Endothelial cell of hepatic sinusoid (primary cell): ENCODE data around the gene PREX1.

Experiments
- in situ Hi-C: cut with HindIII; loops from 2 replicates; pipeline ENCODE4 v1.10.0; 2017; ENCODE audit warnings: low sequenced_read_pairs

Gene PREX1

DNA sequence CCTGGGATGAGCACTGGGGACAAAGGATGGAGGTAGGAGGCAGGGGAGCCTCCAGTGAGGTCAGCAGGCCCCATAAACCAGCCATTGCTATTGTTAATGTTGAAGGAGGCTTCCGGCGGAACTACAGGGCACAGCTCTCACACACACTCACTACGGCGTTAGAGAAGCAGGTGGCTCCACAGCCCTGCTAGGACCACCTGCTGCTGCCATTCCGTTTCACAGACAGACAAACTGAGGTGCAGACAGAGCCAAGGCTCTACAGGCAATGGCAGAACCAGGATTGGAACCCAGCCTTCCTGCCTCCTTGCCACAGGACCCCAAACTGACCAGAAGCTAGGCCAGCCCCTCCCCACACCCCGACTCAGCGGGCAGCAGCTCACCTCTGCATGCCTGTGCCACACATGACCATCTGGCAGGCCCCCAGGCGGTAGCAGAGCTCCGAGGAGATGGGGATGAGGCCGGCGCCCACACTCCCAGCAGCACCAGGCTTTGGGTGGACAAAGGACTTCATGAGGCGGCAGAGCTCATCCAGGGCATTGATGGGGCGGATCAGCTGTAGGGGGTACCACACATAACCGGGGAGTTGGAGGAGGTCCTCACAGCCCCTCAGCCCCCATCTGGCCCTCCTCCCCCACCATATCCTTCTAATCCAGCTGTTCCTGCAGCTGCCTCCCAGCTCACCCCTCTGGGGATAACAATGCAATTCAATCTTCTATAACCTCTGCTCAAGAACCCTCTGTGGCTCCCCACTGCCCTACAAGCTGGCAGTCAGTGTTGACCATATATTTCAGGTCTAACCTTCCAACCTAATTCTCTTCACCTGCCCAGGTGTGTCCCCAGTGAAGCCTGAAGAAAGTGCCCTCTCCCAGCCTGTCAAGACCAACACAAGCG is 198.5 kb downstream of the PREX1 start:
- in situ Hi-C loops = no loop called here

DNA sequence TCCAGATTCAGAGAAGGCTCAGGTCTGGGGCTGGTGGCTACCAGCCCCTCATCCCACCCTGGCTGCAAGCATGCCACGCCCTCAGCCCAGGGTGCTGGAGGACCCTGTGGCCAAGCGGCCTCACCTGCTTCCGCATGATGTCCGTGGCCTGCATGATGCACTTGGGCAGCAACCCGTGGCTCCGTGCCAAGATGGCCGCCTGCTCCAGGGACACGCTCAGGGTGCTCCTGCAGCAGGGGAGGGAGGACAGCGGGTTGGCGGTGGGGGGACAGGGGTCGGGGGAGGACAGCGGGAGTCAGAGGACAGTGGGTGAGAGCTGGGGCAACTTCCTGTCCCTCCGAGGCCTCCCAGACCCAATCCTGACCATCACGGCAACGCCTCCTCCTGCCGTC is 200.1 kb downstream of the PREX1 start:
- in situ Hi-C loops = no loop called here

DNA sequence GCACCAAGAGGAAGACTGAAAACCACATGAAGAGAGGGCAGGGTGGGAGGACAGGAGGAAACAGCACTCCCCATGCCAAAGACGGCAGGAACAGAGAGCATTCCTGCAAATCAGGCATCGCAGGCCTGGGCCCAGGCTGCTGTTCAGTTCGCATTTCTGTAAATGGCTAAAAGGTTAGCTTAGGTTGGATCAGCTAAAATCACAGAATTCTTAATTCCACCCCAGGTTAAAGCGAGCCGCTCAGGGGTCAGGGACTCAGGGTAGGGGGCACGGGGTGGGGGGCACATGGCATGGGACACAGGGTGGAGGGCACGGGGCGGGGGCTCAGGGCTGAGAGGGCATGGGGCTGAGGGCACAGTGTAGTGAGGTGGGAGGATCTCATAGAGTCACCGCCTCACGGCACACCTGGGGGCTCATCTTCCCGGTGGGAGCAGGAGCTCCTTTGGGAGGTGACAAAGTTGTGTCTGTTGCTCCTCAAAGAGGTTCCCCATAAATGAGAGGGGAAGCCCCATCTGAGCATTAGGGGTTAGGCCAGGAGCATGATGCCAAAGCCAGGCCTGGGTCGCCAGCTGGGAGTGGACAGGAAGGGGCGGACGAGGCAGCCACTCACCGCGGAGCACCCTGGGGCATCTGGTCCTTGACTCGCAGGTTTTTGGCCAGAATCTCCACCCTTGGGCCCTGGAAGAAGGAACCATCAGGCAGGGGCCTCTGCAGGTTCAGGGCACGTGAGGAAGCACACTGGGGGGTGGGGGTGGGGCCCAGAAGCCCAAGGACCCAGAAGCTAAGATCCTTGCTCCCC is 200.7 kb downstream of the PREX1 start:
- in situ Hi-C loops = no loop called here

DNA sequence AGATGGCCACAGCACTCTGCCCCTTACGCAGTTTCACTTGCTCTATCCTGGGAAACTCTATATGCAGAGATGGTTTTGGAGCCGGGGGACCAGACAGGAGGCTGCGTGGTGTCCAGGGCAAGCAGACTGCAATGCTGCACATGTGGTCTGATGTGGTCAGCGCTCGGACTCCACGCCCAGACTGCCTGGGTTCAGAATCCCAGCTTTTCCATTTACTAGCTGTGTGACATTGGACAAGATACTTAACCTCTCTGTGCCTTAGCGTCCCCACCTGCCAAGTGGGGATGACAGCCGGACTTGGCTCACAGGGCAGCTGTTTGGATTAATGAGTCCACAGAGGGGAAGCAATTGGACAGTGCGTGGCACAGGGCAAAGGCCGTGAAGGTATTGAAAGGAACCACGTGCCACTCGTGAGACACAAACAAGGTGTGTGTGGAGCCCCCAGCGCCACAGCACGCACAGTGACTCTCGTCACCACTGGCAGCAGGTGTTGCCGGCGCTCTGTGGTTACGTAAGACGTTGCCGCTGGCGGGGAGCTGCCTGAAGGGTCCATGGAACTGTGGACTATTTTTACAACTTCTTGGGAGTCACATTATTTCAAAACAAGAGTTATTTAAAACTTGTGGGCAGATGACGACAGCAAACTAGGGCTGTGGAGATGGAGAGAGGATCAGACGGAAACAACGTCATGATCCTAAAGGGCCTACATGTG is 201.4 kb downstream of the PREX1 start:
- in situ Hi-C loops = no loop called here

DNA sequence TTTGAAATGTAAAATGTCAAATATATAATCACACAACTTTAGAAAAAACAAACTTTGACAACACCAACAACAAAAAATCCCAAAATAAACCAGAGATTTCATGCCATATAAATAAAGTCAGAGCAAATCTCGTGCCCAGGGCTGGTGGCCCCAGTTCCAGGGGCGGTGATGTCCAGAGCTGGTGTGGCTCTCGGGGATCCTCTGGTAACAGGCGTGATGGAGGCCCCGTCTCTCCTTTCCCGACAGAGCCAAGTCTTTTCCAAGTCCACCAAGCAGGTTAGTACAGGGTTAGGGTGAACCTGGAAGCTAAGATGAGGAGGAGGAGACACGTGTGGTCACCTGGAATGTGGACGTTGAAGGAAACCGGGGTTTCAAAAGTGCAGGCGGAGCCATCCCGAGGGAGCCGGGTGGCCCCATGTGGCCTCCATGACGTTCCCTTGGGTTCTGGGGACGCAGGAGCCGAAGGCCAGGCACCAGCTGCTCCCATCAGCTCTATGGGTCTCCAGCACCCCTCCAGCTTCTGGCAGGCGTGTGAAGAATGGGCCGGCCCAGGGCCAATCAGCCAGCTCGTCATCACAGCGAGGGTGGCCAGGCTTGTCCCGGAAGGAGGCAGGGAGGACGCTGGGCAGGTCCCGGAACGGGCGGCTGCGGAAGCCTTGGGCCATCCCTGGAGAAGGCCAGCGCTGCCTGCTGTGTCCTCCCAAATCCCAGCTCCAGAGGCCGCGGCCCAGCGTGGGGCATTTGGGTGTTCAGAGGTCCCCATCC is 202.5 kb downstream of the PREX1 start:
- in situ Hi-C loops = no loop called here

DNA sequence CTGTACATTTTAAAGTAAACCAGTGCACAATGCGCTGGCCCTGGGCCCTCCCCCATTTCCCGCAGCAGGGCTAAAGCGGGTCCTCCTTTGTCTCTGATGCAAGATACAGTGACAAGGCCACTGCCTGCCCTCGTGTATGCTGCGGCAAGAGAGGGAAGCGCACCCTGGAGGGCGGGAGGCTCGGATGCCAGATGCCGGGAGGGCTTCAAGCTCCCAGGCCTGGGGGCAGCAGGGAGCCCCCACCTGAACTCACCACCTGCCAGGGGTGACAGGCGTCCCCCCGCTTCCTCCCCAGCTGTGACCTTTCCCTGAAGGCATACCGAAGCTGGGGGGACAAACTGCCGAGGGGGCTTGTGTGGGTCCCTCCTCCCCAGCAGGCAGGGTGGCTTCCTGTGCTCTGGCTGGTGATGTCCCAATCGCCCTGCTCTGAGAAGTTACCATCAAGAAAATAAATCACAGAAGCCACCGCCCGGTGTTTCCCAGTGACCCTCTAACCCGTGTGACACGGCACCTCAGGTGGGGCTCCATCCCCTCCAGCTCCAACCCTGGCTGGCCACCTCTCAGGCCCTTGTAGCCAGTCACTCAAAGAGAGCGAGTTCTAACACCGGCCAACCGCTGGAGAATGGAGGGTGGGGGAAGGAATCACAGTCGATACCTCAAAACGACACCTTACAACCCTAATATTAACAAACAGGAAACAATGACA is 203.3 kb downstream of the PREX1 start:
- in situ Hi-C loops = loop anchor here (5.0 kb wide), 2 partner anchors 57 to 947 kb away; no protein-coding TSS in a partner anchor

DNA sequence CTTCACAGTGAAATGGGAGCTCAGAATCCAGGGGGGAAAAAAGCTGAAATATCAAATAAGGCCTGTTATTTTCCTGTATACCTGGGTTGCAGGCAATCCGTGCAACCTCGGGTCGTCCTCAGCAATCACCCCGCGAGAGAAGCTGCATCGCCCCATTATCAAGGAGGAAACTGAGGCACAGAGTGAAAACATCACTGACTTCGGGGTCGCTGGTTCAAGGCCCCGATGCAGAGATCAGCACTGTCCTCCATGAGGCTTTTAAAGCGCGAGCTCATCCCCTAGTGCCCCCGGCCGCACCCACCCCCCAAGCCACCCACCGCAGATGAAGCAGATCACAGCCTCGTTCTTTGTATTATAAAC is 203.9 kb downstream of the PREX1 start:
- in situ Hi-C loops = loop anchor here (5.0 kb wide), 2 partner anchors 57 to 947 kb away; no protein-coding TSS in a partner anchor

DNA sequence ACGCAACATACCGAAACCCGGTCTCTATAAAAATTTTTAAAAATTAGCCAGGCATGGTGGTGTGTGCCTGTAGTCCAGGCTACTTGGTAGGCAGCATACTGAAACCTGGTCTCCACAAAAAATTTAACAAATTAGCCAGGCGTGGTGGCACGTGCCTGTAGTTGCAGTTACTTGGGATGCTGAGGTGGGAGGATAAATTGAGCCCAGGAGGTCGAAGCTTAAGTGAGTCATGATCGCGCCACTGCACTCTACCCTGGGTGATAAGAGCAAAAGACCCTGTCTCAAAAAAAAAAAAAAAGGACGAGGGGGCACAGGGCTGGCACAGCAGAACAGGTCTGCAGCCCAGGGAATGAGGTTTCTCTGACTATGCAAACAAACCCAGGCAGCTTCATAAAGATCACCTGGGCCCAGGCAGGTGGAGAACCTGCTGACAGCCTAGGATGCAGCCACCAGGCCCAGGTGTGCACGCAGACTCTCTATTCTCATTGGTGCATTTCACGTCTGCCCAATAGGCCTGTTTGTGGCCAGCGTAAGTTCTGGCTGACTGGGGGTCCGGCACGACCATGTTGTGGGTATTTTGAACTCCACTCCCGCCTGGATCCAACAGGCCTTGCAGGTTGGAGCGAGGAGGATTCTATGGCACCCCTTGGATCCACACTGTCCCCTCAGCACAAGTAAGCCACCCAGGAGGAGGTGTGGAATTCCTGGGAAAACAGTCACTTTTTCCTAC is 204.5 kb downstream of the PREX1 start:
- in situ Hi-C loops = loop anchor here (5.0 kb wide), 2 partner anchors 56 to 946 kb away; no protein-coding TSS in a partner anchor

DNA sequence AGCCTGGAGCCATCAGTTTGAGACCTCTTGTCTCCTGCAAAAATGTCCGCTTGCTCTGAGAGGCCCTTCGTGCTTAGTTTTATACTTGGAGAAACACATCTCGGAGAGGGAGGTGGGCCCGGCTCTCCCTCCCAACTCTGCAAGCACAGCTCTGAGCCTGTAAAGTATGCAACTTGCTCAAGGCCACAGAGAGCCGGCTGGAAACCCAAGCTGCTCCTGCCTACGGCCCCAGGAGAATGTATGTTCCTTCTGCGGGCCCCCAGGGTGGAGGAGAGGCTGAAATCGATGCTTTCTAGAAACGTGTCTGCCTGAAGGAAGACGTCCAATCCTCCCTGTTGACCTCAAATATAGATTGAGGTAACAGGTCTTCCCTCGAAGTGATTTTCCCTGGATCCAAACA is 205.4 kb downstream of the PREX1 start:
- in situ Hi-C loops = loop anchor here (5.0 kb wide), 2 partner anchors 55 to 945 kb away; no protein-coding TSS in a partner anchor

DNA sequence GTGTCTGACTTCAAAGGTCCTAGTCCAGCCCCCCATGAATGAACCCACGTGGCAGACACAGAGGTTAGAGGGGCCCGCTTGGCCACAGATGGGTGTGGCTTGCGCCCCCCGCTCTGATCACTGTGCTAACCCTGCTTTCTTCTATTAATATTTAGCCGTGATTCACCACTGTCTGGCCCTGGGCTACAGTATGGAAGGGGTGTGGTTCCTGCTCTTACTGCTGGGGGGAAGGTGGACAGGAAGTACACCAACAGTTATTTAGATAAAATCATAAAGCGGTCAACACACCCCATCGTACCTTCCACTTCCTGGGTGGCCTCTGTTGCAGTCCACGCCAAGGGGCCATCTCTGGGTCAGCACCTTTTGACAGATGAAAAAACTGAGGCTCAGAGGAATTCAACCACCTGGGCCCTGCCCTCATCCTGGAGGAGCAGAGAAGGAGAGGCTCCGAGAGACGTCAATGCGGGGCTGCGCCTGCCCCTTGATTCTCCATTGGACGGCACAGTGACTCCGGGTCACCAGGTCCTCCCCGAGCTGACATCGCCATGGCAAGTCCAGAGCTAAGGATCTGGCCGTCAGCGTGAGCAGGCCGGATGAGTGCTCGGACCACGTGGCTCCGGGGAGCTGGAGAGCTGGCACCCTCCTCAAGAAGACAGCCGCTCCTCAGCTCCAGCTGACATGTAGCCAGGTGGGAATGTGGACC is 206.3 kb downstream of the PREX1 start:
- in situ Hi-C loops = loop anchor here (5.0 kb wide), 2 partner anchors 54 to 944 kb away; no protein-coding TSS in a partner anchor

DNA sequence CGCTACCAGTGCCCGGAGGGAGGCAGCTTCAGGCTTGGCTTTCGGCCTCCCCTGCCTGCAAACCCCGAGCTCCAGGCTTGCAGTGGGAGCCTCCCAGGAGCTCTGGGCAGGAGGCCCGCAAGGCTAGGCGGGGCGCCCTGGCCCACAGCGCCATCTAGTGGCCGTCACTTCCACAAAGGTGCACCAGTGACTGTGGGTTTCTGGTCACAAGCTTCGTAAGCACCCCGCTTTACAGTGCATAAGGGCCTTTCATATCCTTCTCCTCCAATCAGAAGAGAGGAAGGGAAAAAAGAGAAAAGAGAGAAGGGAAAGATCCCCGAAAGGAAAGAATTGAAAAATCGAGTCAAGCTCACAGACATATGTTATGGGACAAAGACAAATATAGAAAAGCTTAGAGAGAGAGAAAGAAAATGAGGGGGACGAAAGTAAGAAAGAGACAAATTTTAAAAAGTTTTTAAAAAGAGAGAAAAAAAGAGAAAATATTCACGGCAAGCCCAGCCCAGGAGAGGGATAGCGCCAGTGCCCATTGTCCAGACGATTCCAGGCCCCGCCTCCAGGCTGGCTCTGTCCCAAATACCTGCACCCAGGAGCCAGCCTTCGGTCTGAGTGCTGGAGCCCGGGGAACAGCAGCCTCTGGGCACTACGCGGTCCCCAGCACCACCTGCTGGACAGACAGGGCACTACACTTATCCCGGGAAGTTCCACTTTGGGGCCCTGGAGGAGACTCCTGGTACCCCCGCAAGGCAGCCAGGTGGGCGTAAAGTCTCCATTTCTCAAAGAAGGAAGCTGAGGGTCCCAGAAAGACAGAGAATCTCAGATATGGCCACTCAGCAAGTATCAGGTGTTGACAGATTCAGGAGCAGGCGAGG is 207.1 kb downstream of the PREX1 start:
- in situ Hi-C loops = loop anchor here (5.0 kb wide), 2 partner anchors 53 to 943 kb away; no protein-coding TSS in a partner anchor

DNA sequence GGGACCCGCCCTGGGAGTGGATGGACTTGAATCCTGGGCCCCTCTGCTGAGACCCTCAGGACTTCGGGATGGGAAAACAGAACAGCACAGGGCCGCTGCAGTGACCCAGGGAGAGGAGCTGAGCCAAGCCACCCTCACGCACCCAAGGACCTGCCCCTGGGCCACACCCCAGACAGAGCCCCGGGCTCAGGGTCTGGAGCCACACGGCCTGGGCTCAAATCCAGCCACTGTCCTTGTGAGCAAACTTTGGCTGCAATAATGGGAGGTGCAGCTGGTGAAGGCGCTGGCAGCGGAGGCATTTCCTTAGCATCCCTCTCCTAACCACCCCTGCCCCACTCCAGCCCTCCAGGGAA is 207.7 kb downstream of the PREX1 start:
- in situ Hi-C loops = loop anchor here (5.0 kb wide), 2 partner anchors 53 to 943 kb away; no protein-coding TSS in a partner anchor

DNA sequence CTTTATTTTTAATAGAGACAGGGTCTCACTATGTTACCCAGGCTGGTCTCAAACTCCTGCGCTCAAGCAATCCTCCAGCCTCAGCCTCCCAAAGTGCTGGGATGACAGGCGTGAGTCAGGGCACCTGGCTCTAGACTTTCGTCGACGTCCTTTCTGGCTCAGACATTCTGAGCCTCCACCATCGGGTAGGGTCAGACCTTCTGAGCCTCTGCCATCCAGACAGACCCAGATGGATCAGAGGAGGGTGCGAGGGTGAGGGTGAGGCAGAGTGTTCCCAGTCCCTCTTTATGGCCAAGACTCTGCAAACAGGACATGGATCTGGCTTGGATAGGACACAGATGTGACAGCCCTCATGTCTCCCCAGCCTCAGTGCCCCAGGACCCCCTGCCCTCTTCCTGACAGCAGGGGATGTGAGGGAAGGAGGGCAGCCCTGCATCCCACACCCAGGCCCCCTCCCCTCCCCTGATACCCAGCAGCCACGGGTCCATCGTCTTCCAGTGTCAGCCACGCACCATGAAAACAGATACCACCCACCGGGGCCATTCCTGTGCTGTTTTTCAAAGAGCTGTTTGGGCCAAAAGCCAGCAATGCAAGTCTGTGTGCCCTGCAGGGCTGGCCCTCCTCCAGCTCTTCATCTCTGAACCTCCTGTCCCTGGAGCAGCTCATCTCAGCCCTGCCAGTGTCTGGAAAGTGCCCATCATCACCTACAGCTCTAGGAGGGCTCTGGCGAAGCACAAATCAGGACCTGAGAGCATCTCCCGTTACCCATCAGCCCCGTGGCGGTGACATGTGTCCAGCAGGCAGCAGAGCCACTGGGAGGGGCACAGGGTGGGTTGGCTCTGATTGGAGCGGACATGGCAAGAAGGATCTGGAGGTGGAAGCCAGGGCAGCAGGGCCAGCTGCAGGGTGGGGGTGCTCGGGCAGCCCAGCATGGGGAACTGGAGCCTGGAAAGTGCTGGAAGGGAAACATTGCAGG is 208.4 kb downstream of the PREX1 start:
- in situ Hi-C loops = loop anchor here (5.0 kb wide), 2 partner anchors 52 to 942 kb away; no protein-coding TSS in a partner anchor

DNA sequence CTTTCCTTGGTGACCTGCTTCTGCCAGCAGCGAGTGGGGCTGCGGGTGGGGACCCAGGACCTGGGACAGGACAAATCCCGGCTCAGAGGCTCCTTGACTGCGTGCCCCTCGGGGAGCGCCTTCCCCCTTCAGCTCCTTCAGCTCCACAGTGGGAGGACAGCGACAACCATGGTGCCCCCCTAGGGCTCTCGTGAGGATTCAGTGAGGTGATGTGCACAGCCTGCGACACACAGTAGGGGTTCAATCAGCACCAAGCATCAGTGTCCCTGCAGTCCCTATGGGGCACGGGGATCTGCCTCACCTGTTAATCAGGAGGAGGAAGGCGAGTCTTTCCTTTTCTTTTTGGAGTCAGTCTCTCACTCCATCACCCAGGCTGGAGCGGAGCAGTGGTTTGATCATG is 209.2 kb downstream of the PREX1 start:
- in situ Hi-C loops = no loop called here

DNA sequence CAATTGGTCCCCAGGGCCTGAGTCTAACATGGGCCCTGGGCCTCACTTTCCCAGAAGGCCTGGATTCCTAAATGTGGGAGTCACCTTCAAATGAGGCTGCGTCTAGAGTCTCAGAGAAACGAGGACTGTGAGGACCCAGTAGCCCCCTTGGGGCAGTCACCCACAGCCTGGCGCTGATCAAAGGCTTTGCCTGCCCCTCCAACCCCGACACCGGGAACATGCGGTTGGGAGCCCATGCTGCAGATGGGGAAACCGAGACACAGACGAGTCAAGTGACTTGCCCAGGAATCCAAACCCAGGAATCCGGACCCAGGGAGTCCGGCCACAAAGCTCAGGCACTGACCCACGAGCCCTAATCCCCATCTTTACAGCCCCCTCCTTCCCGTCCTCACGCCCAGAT is 209.7 kb downstream of the PREX1 start:
- in situ Hi-C loops = no loop called here

DNA sequence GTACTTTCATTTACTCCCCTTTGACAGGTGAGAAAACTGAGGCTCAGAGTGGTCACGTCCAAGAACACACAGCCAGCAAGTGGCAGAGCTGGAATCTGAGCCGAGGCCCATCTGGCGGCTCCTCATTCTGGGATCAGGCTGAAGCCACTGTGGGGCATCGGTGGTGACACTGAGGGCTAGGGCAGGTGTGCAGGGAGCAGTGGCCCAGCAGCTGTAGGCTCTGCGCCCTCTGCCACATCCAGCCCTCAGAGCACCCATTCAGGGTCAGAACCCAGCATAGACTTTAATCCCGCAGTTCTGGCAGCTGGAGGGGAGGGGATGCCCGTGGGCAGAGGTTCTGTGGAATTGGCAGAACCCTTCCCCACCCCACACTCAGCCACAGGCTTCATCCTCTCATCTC is 210.3 kb downstream of the PREX1 start:
- in situ Hi-C loops = no loop called here
